ENCODE data around the gene COL6A2. TPM values are rescaled to one million over a fixed set of nuclear protein-coding genes. Genes with fewer than 3 reads are reported as not detected.
"Not testable (repeated sequence)": the region's sequence is repeated elsewhere in the genome, so short reads cannot be mapped to it uniquely, and the experiment has no call there.

Gene COL6A2
- polyA plus RNA-seq, 3 donors = 157 to 284 (median 250) TPM

- DNase-seq (ENCODE audit: extremely low read depth in 1 of 11, low read depth in 9 of 11, low spot score in 4 of 11) = no peak
Measured at GRCh38 chr21:46068516-46069079, 29.3 kb upstream of the COL6A2 start.

DNA sequence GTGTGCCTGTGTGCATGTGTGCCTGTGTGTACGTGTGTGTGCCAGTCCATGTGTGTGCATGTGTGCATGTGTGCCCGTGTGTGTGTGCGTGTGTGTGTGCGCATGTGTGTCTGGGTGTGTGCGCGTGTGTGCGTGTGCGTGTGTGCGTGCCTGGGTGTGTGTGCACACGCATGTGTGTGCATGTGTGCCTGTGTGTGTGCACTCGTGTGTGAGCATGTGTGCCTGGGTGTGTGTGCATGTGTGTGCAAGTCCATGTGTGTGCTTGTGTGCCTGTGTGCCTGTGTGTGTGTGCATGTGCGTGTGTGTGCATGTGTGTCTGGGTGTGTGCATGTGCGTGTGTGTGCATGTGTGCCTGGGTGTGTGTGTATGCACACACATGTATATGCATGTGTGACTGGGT lies 28.7 kb upstream of the COL6A2 start:
- no peak for DNase-seq (ENCODE audit: extremely low read depth in 1 of 11, low read depth in 9 of 11, low spot score in 4 of 11)

DNA sequence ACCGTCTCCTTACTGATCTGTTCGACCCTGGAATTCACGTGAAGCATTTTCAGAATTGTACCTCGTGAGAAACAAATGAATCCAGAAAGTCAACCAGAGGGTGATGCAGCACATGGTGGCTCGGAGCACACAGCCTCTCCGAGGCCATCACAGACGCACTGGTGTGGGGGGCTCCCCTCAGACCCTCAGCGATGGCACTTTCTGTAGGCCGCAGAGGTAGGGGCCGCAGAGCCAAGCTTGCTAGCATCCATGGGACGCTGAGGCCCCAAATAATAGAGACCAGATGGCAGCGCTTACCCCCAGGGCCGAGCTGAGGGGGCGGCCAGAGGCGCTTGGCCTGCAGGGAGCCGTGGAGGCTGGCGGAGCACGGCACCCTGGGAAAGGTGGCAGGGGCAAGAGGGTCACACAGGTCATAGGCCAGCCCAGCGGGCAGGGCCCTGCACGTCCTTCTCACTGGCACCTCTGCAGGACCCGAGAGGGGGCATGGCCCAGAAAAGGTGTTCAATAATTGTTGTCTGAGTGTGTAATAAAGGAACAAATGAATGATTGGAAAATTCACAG lies 28.1 kb upstream of the COL6A2 start:
- DNase-seq (ENCODE audit: extremely low read depth in 1 of 11, low read depth in 9 of 11, low spot score in 4 of 11) = no peak

DNA sequence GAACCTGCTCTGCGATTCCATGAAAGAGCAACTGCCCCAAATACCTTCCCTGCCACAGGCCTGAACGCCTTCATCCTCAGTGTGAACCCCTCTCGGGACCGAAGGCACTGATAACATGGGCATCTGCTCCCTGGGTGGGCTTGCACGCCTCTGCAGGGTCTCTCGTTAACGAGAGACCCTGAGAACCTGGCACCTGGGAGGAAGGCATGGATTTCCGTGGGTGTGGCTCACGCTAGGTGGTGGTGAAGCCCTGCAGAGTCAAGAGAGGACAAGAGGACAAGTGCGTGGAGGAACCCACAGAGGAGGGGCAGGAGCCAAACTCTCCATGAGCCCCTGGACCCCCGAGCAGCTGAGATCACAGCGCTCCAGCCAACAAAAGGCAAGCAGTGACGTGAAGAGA lies 26.8 kb upstream of the COL6A2 start:
- no peak for DNase-seq (ENCODE audit: extremely low read depth in 1 of 11, low read depth in 9 of 11, low spot score in 4 of 11)

DNA sequence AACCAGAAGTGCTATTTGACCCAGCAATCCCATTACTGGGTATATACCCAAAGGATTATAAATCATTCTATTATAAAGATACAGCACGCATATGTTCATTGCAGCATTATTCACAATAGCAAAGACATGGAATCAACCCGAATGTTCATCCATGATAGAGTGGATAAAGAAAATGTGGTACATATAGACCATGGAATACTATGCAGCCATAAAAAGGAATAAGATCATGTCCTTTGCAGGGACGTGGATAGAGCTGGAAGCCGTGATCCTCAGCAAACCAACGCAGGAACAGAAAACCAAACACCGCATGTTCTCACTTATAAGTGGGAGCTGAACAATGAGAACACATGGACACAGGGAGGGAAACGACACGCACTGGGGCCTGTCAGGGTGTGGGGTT lies 21.2 kb upstream of the COL6A2 start:
- not testable (repeated sequence) for DNase-seq (ENCODE audit: extremely low read depth in 1 of 11, low read depth in 9 of 11, low spot score in 4 of 11)

DNA sequence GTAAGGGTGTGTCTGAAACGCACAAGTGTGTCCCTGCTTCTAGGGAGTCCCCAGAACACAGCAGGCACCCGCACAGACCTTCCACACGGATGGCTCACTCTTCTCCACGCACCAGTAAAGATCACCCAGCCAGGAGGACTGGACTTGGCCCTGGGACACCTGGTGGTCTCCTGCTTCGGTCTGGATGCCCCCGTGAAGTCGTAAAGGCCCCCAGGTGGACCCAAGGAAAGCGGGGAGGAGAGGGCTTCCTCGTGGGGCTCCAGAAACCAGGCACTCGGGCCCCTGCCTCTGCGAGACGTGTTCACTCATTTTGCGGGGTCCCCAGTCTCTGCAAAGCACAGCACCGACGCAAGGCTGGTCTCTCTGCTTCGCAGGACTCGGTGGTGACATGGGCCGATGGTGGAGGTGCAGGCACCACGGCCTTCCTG lies 20.2 kb upstream of the COL6A2 start:
- DNase-seq (ENCODE audit: extremely low read depth in 1 of 11, low read depth in 9 of 11, low spot score in 4 of 11) = no peak

GRCh38 chr21:46078322-46078977 lies 19.5 kb upstream of the COL6A2 start:
- DNase-seq (ENCODE audit: extremely low read depth in 1 of 11, low read depth in 9 of 11, low spot score in 4 of 11) = no peak

- DNase-seq (ENCODE audit: extremely low read depth in 1 of 11, low read depth in 9 of 11, low spot score in 4 of 11) = no peak
Measured at GRCh38 chr21:46078978-46079351, 18.9 kb upstream of the COL6A2 start.

- DNase-seq (ENCODE audit: extremely low read depth in 1 of 11, low read depth in 9 of 11, low spot score in 4 of 11) = no peak
Measured at GRCh38 chr21:46079352-46080170, 18.4 kb upstream of the COL6A2 start.

DNA sequence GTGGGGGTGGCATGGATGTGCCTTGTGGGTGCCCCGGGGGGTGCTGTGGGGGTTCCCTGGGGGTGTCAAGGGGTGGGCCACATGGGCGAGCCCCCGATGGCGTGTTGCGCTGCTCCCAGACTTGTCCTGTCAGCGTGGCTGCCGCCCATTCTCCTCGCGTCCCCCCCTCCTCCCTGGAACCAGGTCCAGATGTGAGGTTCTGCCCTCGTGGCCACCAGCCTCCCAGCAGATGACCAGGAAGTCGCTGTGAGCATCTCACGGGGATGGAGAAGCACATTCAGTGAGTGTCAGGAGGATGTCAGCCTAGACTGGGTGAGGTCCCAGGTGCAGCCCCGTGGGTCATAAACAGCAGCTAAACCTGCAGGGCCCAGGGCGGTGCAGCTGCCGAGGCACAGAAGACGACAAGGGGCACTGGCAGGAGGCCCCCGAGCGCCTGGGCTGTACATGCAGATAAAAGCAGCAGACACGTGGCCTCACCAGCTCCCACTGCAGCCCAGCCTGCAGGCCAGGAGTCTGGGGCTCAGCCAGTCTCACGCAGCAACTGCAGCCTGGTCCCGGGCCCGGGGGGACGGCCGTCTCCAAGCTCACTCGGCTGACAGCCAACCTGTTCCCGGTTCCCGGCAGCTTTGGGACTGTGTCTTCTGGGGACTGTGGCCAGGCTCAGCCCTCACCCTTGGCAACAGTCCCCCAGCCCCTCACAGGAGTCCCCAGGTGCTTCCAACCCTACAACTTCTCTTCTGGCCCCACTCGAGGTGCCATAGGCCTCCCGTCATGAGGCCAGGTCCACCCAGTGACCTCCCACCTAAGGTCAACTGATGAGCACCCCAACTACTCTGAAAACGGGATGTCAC lies 17.5 kb upstream of the COL6A2 start:
- DNase-seq (ENCODE audit: extremely low read depth in 1 of 11, low read depth in 9 of 11, low spot score in 4 of 11) = no peak

DNA sequence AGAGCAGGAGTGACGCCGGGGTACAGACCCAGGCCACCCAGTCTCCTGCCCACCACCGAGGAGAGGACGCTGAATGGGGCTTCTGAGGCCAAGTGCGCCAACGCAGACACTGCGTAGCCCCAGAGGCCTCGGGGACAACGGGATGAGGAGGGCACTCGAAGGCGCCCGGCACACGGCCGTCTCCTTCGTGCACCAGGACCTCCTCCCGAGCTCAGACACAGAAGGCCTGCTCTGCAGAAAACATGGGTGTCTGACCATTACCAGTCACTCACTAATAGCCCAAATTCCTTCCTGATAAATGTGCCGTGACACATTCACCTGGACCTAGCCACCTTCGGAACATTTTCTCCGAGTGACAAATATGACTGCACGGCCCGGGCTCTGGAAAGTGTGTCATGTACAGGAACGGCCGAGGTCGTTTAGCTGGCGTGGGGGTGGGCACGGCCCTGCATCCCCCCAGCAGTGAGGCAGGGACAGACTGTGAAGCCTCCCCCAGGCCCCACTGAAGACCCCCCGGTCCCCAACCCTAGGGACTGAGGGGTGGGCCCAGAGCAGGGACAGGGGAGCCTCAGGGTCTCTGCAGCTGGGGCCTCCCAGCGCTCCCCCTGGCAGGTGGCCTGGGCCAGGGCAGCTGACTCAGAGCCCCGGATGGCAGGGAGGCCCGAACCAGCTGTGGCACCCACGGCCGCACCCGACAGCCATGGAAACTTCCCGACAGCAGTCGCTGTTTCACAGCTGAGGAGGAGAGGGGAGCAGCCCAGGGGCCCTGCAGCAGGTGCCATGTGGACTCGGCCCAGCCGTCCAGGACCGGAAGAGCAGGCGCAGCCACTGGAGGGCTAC lies 16.7 kb upstream of the COL6A2 start:
- DNase-seq (ENCODE audit: extremely low read depth in 1 of 11, low read depth in 9 of 11, low spot score in 4 of 11) = no peak

GRCh38 chr21:46081862-46082712 lies 15.8 kb upstream of the COL6A2 start:
- DNase-seq (ENCODE audit: extremely low read depth in 1 of 11, low read depth in 9 of 11, low spot score in 4 of 11) = no peak

DNA sequence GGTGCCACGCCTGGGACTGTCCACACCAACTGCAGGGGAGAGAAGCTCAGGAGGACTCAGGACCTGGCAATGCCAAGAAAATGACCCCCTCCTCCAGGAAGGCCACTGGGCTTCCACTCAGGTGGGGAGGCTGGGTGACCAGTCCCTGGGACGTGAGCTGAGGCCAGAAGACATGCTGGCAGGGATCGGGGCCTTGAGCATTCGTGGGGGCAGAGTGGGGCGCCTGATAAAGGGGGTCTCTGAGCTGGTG lies 15.3 kb upstream of the COL6A2 start:
- no peak for DNase-seq (ENCODE audit: extremely low read depth in 1 of 11, low read depth in 9 of 11, low spot score in 4 of 11)

DNA sequence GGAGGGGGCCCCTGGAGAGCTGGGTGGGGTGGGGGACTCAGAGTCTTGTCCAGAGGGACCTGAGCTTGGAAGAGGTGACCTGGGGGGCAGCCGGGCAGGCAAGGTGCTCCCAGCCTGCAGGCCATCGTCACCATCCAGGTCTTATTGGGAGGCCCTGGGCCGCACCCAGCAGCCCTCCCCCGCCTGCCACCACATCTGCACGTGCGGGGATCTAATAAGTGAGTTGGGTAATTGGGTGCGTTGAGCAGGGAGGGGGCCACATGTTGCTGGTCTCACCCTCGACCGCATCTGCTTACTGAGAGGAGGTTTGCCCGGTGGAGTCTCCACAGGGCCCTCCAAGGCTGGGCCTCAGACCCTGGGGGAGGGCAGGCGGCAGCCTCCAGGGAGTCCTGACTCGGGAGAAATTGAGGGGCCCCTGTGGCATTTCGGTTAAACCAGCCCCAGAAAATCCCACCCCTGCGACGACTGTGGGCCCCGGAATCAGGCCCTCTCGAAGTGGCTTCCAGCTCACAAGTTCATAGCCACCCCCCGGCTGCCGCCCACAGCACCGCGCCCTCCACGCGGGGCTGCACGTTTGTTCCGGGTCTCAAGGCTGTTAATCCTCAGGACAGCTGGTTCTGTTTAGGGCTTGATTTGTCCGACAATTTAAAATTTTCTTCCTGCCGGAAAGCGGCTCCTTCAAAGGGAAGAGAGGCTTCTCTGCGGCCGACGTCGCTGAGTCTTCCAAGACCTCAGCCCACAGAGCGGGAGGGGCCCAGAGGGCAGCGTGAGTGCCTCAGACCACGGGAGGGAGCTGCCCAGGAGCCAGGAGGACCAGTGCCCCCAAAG lies 14.7 kb upstream of the COL6A2 start:
- no peak for DNase-seq (ENCODE audit: extremely low read depth in 1 of 11, low read depth in 9 of 11, low spot score in 4 of 11)

GRCh38 chr21:46083791-46084561 lies 13.9 kb upstream of the COL6A2 start:
- DNase-seq (ENCODE audit: extremely low read depth in 1 of 11, low read depth in 9 of 11, low spot score in 4 of 11) = no peak

DNA sequence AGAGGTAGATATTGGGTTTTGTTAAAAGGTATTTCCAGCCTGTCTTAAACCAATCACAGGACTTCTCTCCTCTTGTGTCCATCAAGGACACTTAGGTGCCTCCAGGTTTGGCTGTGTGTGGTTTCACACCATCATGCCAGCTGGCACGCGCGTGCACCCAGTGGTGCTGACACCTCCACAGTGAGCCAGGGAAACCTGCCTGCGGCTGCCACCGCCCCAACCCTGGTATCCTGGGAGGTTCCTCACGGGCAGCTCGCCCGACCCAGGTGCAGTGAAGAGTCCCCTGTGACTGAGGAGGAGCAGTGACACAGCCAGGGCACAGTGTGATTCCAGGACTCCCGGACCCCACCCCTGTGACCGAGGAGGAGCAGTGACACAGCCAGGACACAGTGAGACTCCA lies 13.2 kb upstream of the COL6A2 start:
- no peak for DNase-seq (ENCODE audit: extremely low read depth in 1 of 11, low read depth in 9 of 11, low spot score in 4 of 11)
